Measurements from ENCODE around the gene TP53TG5.
"Not testable (repeated sequence)": the region's sequence is repeated elsewhere in the genome, so short reads cannot be mapped to it uniquely, and the experiment has no call there.

Gene TP53TG5

DNA sequence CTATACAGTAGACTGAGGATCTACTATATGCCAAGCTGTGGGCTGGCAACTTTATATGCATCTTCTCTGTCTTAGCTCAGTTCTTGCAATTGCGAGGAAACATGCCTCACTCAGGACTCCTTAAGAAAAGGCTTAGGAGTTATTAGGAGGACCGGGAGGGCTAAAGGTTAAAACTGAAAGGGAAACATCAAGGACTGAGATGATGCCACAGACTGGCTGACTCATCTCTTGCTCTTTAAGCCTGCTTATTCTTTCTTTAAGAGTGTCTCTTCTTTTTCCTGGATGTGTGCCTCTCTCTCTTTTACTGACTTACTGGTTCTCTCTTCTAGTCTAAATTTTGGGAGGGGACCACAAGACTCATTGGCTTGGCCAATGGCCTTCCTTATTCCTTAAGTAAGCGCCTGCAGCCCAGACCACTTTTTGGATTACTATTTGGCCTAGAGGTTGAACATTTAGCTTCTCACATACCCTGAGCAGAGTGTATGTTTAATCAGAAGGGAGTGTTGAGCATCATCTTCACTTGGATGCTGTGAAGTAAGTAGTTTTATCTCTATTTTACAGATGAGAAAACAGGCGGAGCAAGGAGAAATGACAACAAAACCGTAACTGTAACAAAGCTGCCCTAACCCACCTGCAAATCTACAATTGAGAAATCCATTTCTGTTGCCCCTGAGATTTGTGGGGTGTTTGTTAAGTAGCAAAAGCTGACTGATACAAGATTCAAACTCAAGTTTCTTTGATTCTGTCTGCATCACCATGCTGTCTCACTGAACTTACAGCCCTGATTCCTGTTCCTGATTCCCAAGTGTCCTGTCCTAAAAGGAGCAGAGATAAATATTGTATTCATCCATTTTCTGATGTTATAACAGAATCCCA lies 22.7 kb downstream of the TP53TG5 start:
- Histone ChIP-seq H3K27me3 (peaks cover 3% of the 10 kb centered on the region), H3K36me3 (no peaks in the 10 kb centered on the region), H3K27ac (no peak overlapping the region), H3K4me3 (ENCODE audit: low read depth in 1 of 2, low read length in 1 of 2) (no peak overlapping the region), H3K4me1 (ENCODE audit: control insufficient read depth in 1 of 2, insufficient read depth in 1 of 2, low read depth in 1 of 2, low read length in 1 of 2) (peaks cover 0 to 8% of the 10 kb centered on the region in 2 experiments), H3K9me3 (no peaks in the 10 kb centered on the region)
- TF ChIP-seq, protein P1, sequence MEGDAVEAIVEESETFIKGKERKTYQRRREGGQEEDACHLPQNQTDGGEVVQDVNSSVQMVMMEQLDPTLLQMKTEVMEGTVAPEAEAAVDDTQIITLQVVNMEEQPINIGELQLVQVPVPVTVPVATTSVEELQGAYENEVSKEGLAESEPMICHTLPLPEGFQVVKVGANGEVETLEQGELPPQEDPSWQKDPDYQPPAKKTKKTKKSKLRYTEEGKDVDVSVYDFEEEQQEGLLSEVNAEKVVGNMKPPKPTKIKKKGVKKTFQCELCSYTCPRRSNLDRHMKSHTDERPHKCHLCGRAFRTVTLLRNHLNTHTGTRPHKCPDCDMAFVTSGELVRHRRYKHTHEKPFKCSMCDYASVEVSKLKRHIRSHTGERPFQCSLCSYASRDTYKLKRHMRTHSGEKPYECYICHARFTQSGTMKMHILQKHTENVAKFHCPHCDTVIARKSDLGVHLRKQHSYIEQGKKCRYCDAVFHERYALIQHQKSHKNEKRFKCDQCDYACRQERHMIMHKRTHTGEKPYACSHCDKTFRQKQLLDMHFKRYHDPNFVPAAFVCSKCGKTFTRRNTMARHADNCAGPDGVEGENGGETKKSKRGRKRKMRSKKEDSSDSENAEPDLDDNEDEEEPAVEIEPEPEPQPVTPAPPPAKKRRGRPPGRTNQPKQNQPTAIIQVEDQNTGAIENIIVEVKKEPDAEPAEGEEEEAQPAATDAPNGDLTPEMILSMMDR (IDR thresholded peaks at IDR 0.05) = no peak

DNA sequence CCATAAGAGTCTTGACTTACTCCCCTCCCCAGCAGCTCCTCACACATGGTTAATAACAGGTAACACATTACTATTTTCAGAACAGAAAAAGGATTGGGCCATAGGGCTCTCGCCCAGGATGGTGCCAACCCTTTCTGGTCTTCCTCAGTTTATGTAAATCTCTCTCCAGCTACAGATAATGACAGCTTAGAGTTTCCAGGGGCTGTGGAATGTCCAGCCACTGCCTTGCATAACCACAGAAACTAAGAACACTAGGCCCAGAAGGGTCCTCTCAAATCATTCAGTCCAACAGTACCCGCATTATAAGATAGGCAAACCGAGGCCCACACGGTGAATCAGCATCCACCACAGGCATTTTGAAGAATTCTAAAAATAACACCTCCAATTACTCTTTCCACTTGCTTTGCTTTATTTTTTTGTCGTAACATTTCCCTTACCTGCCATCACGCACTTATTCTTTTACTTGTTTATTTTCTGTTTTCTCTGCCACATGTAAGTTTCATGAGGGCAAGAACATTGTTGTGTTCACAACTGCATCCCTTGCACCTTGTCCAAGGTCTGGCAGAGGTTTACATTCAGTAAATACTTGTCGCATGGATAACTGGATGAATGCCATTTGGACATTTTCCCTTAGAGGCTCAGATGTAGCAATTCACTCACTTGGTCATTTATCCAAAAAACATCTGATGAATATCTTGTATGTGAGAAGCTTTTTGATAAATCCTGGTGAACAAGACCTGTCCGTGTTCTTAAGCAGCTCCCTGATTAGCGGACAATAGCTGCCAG lies 23.5 kb downstream of the TP53TG5 start:
- TF ChIP-seq, protein P1 (IDR thresholded peaks at IDR 0.05) = no peak

DNA sequence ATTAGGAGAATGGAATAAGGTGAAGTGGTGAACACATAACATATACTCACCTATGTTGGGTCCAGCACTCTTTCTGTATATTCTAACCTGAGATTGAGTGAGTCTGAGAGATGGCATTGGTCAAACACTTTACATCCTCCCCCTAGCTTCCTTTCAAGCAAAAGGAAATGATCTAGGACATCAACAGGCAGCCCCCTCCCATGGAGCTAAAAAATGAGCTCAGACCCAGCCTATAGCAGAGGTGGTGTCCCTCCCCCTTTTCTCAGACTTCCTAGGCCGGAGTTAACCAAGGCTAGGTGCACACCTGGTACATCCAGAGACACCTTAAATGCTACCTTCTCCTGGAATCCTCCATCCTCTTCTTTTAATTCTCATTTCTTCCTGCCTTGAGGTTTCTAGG lies 24.4 kb downstream of the TP53TG5 start:
- Histone ChIP-seq H3K27me3 (peaks cover 20% of the 10 kb centered on the region), H3K4me1 (ENCODE audit: control insufficient read depth in 1 of 2, insufficient read depth in 1 of 2, low read depth in 1 of 2, low read length in 1 of 2) (peaks cover 0 to 7% of the 10 kb centered on the region in 2 experiments), H3K27ac (no peak overlapping the region), H3K36me3 (no peaks in the 10 kb centered on the region), H3K4me3 (ENCODE audit: low read depth in 1 of 2, low read length in 1 of 2) (no peak overlapping the region), H3K9me3 (no peaks in the 10 kb centered on the region)
- TF ChIP-seq, protein P1 (IDR thresholded peaks at IDR 0.05) = no peak

More for the DNA sequence above, 23.5 kb downstream of the TP53TG5 start:
- no peaks in the 10 kb centered on the region for H3K36me3 ChIP-seq
- H3K9me3 ChIP-seq = no peaks in the 10 kb centered on the region
- H3K4me3 ChIP-seq (ENCODE audit: low read depth in 1 of 2, low read length in 1 of 2) = no peak overlapping the region
- H3K27me3 ChIP-seq = peaks cover 11% of the 10 kb centered on the region
- H3K27ac ChIP-seq = no peak overlapping the region
- H3K4me1 ChIP-seq (ENCODE audit: control insufficient read depth in 1 of 2, insufficient read depth in 1 of 2, low read depth in 1 of 2, low read length in 1 of 2) = peaks cover 0 to 8% of the 10 kb centered on the region in 2 experiments

DNA sequence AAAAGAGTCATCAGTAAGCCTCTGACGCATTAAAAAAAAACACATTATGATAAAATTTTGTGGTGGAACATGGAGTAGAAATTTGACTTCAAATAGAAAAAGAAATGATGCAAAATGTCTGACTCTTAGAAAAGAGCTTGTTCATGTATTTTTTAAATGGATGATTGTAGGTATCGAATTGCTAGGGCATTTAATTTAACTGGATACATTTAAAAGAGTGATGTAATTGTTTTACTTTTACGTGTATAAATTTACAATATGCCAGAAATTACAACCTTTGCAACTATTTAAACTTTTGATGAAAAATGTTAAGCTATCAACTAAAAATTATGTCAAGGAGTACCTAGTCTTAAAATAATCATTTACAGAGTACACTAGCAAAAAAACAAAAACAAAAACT lies 25.4 kb downstream of the TP53TG5 start:
- TF ChIP-seq, protein P1 (IDR thresholded peaks at IDR 0.05) = no peak
- Histone ChIP-seq H3K27ac (no peak overlapping the region), H3K4me3 (ENCODE audit: low read depth in 1 of 2, low read length in 1 of 2) (no peak overlapping the region), H3K36me3 (no peaks in the 10 kb centered on the region), H3K9me3 (no peaks in the 10 kb centered on the region), H3K27me3 (peaks cover 30% of the 10 kb centered on the region), H3K4me1 (ENCODE audit: control insufficient read depth in 1 of 2, insufficient read depth in 1 of 2, low read depth in 1 of 2, low read length in 1 of 2) (peaks cover 0 to 8% of the 10 kb centered on the region in 2 experiments)

DNA sequence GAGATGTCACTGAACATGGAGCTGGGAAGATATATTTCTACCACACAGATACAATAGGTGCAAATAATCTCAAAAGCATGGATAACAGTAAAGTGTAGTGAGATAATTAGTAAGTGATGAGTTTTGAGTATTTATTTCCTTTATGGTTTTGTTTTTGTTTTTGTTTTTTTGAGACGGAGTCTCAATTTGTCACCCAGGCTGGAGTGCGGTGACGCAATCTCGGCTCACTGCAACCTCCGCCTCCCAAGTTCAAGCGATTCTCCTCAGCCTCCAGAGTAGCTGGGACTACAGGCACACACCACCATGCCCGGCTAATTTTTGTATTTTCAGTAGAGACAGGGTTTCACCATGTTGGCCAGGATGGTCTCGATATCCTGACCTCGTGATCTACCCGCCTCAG lies 27.3 kb downstream of the TP53TG5 start:
- H3K36me3 ChIP-seq; H3K4me3 ChIP-seq (ENCODE audit: low read depth in 1 of 2, low read length in 1 of 2); H3K9me3 ChIP-seq; H3K27ac ChIP-seq; H3K4me1 ChIP-seq (ENCODE audit: control insufficient read depth in 1 of 2, insufficient read depth in 1 of 2, low read depth in 1 of 2, low read length in 1 of 2): not testable (repeated sequence)
- peaks cover 49% of the 10 kb centered on the region for H3K27me3 ChIP-seq

DNA sequence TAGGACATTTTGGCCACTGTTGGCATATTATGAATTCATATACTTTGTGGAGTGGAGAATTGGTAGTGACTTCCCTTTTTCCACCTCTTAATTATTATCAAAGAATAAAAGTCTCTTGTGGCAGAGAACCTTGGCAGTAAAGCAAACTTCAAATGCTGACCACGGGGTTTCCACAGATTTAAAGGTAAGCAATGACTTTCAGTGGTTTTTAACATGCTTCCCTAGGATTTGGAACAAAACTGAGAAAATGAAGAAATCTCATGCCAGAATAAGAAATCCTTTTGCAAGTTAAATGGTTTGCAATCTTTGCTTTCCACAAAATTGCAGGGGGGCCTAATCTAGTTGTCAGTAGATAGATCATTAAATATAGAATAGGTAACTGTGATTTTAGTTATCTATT lies 27.9 kb downstream of the TP53TG5 start:
- H3K4me1 ChIP-seq (ENCODE audit: control insufficient read depth in 1 of 2, insufficient read depth in 1 of 2, low read depth in 1 of 2, low read length in 1 of 2) = peaks cover 0 to 9% of the 10 kb centered on the region in 2 experiments
- no peaks in the 10 kb centered on the region for H3K9me3 ChIP-seq
- TF ChIP-seq, protein P1 (IDR thresholded peaks at IDR 0.05) = no peak
- no peak overlapping the region for H3K4me3 ChIP-seq (ENCODE audit: low read depth in 1 of 2, low read length in 1 of 2)
- no peaks in the 10 kb centered on the region for H3K36me3 ChIP-seq
- no peak overlapping the region for H3K27ac ChIP-seq
- H3K27me3 ChIP-seq = peaks cover 55% of the 10 kb centered on the region
